Suppressor macrophage treated with lipopolysaccharide for 1 hour (primary cell): ENCODE results near the gene SOCS3.

Experiments used
- DNase-seq, 3 donors: peaks; one replicate each; pipeline ENCODE4 v3.0.0-alpha.2; 2020 to 2022

SOCS3 gene

DNA sequence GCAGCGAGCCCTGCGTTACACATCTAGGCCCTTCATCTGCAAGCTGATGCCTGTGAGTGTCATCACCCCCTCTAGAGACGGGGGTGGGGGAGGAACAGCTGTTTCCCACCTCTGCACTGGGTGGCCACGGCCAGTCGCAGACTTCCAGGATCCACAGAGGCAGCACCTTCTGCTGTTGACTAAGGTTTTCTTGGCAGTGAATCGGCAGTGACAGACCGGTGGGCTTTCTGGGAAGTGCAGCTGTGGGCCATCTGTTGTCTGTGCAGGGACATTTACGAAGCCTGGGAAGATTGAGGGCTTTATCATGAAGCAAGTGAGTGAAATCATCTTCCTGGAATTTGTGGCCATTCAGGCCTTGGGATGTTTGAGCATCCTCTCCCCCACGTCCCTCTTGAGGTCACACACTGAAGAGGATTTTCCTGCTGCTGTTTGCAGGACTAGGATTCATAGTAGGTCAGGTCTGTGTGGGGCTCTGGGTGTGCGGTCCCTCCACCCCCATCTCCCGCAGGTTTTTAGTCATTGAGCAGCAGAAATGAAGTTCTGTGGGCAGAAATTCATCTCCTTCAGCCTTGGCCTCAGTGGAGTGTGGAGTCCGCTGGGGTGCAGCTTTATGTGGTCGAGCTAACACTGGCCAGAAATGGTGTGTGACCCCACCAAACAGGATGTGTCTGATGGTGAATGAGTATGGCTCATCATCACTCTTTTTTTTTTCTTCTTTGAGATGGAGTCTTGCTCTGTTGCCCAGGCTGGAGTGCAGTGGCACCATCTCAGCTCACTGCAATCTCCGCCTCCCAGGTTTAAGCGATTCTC, 30.6 kb upstream of the SOCS3 start:
- DNase-seq = peak in 2 of 3 donors; percentile 33 to 73

DNA sequence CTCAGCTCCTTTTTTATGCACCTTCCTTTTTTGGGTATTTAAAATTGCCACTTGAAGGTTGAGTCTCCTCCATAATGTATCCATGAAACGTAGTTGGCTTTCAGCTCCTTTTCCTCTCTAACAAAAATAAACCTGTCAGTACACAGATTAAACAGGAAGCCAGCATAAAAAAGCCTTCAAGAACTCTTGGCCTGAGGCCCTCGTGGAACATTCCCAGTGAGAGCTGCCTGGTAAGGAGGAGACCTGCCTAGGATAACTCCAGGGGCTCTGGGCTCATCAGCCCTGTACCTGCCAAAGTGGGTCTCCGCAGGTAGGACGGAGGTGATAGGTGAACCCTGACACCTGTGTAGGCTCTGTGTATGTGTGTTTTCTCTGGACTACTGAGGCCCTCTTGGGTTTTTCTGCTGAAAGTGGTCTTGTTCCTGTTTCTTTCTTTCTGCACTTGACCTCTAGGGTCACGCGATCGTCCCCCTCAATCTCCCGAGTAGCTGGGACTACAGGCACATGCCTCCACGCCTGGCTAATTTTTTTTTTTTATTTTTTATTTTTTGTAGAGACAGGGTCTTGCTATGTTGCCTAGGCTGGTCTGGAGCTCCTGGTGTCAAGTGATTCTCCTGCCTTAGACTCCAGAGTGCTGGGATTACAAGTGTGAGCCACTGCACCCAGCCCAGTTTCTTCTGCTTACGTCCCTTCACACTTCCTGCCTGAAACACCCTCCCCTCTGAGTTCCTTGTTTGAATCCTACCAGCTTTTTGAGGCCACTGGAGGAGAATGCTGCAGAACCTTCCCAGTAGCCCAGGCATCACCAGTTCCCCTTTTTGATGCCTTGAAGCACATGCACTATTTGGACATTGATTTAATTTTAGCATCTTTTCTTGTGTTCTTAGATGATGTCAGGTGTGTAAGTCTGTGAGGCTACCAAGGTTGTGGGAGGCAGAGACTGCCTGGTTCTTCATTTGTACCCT, 28.4 kb upstream of the SOCS3 start:
- peak; percentile 88 to 93 (median 90) for DNase-seq

DNA sequence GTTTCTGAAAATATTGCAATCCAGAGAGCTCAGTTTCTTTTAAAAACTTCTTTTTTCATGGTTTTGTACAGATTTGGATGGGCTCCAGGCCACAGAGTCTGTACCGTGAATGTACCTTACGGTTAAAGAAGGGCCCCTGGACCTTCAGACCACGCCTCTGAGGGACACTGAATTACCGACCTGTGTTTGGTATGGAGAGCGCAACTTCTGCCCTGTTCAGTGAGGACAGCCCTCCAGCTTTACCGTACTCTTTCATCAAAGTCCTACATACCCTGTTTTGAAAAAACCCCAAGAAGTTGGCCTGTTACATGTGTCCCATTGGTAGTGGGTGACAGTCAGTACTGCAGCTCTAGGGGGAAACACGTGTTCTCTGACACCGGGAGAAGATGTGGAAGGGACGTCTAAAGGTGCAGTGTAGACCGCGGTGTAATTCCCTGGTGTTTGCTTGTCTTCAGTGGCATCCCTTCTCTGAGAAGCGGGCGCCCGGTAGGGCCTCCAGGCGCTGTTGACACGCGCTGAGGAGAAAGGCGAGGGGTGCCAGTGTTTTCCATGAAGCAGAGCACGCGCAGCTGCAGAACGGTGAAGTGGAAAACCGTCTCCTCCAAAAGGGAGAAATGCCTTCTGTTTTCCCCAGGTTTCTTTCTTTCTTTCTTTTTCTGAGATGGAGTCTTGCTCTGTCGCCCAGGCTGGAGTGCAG, 24.8 kb upstream of the SOCS3 start:
- no peak for DNase-seq

DNA sequence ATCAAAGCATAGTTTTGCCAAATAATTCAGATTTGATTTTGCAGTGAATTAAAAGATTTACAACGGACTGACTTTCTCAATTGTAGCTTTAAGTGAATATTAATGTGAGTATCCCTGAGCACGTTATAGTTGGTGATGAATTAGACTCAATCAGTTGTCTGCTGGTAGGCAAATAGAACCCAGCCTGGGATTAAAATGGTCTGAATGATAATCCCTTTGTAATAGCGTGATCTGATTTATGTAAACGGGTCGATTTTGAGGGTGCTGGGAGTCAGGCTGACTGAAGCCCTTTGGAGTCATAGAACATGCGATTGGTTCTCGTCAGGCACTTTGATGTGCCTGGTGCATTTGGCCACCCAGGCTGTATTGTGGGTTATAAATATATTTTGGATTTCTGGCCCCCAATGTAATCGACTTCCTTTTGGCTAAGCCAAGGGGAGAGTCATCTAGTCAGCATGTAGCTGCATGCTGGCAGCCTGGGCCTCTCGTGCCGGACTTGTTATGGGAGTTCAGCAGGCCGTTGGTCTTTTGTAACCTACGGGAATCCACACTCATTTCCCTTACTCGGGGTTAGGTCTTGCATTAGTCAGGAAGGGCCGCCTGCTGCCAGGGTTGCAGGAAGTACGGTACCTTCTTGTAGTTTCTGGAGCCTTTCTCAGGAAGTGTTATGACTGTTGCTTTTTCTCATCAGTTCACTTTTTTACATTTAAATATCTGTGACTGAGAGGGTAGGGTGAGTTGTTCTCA, 24.0 kb upstream of the SOCS3 start:
- DNase-seq = peak; percentile 94 to 99 (median 97)

DNA sequence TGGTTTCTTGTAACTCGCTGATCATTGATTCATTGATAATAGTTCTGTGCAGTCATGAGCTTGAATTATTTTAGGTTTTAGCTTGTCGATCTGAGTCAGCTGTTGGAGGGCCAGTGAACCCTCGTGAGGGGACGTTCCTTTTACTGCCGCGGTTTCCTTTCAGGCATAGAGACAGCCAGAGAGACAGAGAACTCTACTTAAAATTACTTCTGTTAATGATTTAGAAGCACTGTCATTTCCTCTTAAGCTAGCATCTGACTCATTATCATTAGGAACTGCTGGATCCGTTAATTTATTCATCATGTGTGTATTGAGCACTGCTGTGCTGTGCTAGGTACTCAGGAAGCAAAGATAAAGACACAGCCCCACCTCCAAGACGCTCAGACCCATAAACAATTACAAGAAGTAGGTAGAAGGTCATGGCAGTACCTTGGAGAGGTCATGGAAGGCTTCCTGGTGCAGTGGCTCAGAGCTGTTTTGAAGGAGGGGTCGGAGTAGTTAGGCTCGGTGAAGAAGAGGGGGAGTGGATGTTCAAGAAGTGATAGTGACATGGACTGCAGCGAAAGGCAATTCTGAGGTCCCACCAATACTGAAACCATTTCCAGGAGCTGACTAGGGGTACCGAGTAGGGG, 21.8 kb upstream of the SOCS3 start:
- peak; percentile 79 to 96 (median 89) for DNase-seq

DNA sequence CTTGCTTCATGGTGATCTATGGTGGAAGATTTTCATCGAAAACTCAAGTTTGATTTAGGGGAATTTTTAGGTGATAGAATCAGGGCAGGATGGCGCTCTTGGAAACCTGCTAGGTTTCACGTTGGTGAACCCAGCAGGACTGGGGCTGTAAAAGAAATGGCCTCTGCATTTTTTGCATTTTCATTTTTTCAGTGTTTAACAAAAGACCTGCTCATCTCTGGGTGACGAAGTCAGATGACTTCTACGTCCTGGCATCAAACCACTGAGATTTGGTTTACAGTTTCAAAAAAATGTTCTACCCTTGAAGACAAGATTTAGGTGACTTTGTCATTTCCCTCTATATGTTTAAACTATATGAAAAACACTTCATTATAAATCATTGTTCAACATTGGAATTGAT, 20.5 kb upstream of the SOCS3 start:
- DNase-seq = no peak

DNA sequence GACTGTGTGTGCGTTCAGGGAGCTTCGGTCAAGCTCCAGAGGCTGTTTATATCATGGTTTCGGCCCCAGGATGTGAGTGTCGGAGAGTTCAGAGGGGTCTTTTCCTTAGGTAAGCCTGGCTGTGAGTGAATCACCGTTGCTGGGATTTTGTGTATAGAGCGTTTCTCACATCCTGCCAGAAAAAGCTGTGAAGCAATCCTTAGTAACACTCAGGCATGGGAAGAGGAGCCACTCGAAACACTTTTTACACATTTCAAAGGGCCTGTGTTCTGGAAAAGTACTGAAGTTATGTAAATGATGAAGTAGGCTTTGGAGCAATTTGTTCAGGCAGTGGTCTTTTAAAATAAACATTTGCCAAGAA, 19.2 kb upstream of the SOCS3 start:
- DNase-seq = peak; percentile 64 to 92 (median 75)

DNA sequence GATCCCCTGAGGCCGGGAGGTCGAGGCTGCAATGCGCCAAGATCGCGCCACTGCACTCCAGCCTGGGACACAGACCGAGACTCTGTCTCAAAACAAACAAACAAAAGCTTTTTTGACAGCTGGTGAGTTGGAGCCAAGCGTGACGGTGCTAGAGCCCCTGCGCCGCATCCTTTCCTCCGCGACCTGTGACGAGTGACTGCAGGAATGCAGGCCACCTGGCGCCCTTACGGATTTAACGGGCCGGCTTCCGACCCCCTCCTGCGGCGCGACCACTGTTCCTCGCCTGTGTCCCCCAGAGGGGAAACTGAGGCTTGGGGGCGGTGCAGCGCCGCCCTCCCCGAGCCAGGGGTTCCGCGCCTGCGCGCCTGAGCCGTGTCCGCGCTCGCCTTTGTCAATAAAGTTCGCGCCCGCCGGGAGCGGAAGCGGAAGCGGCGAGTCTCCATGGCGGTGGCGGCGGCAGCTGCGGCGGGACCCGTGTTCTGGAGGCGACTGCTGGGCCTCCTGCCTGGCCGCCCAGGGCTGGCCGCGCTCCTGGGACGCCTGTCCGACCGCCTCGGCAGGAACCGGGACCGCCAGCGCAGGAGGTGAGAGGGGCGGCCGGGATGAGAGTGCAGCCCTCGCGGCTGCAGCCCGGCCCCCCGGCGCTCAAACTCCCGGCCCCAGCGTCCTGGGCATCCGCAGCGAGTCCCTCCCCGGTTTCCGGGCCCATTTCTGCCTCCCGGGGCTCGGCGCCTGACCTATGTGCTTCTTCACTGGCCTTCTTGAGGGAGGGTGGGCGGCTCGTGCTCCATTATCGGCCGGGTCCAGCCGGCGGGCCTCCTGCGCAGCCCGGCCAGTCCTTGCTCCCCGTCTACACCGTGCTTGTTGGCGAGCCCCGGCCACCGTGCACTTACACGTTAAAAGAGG, 18.6 kb upstream of the SOCS3 start, which contains the start of gene PGS1:
Gene PGS1, plus strand, starts transcription at position 425 of the 906 bp plus-strand sequence. Its CDS starts 17 bp downstream, at position 442.
- peak; percentile 84 to 93 (median 91) for DNase-seq

DNA sequence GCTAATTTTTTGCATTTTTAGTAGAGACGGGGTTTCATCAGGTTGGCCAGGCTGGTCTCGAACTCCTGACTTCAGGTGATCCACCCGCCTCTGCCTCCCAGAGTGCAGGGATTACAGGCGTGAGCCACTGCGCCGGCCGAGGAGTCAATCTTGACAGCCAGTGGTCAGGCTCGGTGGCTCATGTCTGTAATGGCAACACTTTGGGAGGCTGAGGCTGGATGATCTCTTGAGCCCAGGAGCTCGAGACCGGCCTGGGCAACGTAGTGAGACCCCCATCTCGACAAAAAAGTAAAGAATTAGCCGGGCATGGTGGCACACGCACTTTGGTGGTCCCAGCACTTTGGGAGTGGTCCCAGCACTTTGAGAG, 18.0 kb upstream of the SOCS3 start:
- DNase-seq = no peak

DNA sequence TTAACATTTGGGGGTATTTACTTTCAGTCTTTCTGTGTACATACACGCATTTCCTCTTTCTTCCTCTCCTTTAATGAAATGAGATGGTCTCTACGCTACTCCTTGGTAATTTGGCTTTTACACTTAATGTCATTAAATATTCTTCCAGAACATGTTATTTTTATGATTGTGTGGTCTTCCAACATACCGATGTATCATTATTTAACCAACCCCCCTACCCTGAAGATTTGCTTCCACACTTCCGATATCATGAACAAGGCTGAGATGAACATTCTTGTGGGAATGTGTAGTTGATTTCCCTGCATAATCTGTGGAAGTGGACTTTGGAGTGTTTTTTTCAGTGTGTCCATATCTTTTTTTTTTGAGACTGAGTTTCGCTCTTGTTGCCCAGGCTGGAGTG, 16.3 kb upstream of the SOCS3 start:
- DNase-seq = no peak

DNA sequence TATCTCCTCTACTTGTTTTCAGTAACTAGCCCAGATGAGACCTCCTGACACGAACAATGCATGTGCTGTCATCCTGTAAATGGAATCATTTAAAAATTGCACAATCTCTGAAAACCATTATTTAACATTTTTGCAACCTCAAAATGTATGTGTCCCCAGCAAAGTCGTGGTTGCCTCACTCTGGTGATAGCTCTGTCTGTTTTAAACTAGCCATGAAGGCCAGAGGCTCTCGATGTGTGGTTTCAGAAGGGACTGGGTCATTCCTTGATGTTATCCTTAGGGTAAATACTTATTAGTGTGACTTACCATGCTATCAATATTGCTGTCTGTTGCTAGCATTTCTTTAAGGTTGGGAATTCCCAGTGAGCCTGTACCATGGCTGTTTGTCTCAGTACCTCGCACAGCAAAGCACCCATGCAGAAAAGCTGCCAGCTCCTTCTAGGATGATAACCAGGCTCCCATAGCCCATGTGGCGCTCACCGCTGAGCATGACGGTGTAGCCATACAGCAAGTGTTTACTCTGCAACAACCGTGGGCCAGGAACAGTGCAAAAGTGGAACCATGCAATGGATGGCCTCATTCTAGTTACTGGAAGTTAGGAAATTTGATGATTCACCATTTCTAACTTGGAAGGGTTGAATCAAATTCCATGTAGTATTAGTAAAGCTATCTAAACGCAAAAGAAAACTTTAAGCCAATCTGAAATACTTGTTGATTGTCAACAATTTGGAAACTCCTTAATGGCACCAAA, 15.7 kb upstream of the SOCS3 start:
- DNase-seq = peak; percentile 90 to 98 (median 96)

DNA sequence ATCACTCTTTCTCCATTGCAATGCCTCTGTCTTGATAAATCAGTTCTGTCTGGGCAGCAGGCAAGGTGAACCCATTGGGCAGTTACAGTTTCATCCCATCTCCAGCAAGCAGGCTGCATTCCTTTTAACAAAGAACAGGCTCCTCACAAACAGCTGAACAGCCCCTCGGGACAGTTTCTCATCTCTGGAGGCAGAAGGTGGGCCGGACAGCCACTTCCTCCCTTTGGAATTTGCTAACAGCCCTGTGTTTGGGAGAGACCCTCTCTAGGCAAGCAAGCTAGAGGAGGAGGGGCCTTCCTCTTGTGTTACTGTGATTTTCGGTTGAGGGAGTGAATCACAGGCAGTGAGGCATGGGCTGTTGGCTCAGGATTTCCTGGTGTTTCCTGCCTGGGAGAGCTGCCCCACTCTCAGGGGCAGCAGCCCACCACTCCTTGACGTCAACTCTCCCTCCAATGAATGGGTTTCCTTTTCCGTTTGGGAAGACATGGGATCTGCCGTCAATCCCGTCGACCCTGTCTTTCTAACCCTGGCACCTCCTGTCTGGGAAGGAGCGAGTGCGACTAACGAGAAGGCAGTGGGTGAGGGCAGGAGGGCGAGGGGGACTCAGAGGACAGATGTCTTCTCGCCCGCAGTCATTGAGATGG, 14.9 kb upstream of the SOCS3 start:
- peak; percentile 60 to 76 (median 61) for DNase-seq

DNA sequence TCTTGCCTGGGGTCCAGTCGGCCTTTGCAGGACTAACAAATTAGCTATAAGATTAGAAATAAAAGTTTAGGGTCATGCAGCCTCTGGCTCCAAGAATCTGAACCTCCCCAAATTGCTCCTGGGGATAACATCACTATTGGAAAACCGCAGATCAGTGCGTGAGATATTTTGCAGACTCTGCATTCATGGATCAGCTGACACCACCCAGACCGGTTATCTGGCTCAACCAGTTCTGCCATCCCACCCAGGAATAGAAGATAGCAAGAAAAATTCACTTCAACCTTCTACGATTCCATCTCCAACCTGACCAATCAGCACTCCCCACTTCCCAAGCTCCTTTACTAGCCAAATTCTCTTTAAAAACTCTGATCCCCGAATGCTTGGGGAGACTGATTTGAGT, 14.3 kb upstream of the SOCS3 start:
- DNase-seq = no peak

DNA sequence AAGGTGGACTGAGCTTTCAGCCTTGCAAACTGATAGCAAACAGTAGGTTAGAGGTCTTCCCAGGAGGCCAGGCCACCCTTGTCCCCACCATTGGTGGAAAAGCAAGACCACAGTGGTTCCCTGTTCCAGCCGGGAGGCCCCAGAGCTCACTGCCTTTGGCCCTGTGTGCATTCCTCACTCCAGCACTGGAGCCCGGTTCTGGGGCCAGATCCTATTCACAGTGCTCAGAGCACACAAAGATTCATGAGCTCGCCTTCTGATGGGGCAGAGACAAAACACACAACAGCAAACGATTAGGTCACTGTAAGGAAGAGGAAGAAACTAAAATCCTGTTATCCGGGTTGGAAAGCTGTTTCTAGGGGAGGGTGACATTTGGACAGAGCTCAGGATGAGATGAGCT, 13.0 kb upstream of the SOCS3 start:
- no peak for DNase-seq

DNA sequence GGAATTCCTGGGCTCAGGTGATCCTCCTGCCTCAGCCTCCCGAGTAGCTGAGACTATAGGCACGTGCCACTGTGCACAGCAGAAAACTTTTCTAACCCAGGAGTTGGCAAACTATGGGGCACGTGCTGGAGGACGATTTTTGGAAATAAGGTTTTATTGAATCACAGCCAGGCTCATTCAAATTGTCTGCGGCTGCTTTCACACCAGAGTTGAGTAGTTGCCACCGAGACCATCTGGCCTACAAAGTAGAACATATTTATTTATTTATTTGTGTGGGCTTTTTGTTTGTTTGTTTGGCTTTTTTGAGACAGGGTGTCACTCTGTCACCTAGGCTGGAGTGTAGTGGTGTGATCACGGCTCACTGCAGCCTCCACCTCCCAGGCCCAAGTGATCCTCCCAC, 11.2 kb upstream of the SOCS3 start:
- DNase-seq = no peak

DNA sequence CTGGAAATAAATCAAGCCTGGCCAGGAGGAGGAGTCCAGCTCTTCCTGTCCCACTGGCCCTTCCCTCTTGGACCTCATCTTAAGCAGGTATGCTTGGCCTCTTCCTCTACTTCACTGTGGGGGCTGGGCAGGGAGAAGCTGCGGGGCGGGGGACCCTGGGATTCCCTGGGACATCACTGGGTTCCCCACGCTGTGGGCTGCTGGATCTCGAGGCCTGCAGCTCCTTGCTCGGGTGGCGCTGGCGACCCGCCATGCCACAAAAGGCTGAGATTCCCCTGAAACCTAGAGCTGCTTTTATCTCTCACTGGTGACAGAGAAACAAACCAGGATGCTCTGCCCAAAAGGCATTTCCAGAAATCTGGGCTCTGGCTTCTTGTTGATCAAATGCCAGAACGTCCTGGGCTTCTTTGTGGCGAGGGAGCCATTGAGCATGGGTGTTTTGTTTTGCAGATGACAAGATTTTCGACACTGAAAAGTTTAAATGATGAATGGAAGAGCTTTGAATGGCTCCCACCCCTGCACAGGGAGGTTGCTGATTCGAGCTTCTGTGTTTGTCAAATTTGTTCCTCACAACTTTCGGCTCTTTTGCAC, 10.0 kb upstream of the SOCS3 start:
- DNase-seq = no peak

DNA sequence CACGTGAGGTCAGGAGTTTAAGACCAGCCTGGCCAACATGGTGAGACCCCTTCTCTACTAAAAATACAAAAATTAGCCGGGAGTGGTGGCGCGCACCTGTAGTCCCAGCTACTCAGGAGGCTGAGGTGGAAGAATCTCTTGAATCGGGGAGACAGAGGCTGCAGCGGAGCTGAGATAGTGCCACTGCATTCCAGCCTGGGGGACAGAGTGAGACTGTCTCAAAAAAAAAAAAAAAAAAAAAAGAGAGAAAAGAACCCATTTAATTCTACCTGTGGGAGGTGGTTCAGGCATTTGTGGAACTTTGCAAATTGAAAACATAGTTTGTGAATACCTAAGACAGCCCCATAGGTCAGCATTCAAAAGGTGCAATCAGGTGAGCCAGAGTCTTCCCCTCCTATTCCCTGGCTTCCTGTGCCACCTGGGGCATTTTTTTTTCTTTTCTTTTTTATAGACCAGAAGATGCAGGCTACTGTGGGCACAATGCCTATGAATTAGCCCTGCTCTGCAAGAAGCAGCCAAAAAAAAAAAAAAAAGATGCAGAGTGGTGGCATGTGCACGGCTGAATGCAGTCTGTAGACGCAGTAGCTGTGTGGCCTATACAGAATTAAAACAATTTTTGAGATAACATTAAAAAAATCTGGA, 9.1 kb upstream of the SOCS3 start:
- DNase-seq = no peak

DNA sequence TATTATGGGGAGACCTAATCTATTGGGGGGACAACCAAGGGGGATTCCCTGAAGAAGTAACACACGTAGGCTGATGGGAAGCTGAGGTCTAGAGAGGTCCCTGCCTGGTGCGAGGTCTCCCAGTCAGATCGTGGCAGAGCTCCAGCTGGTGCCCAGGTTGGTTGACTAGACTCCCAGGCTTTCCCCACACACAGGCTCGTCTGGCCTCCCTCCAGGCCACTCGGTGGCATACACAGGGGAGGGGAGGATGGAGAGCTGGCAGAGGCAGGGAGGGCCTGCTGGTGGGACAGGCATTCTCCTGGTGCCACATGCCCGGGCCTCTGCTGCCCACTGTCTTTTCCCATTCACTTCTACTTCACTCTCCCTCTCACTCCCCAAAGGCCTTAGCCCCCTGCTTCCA, 8.5 kb upstream of the SOCS3 start:
- no peak for DNase-seq

DNA sequence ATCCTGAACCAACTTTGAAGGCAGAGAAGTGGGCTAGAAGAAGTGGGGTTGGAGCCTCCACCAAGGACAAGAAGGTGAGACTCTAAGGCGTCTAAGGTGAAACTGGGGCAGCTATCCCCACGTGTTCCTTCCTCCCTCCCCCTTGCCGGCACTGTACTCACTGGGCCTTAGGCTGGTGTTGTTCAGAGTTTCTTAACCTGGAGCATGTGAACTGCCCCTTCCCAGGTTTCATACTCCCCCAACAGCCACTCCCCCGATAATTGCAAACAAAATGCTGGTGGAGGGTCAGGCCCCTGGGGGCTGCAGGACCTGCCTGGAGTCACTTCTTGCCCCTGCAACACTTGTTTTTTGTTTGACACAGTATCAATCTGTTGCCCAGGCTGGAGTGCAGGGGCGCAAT, 7.3 kb upstream of the SOCS3 start:
- no peak for DNase-seq
